IPS DF 4.7 (cell line): Measurements from ENCODE around the gene ZBTB34.
"Not testable (repeated sequence)": the region's sequence is repeated elsewhere in the genome, so short reads cannot be mapped to it uniquely, and the experiment has no call there.

Experiments used
- DNase-seq: peaks from one replicate; pipeline ENCODE4 v3.0.0-alpha.2; 2013; ENCODE audit warnings: low spot score; ENCODE audit errors: extremely low read depth

The ZBTB34 gene, protein sequence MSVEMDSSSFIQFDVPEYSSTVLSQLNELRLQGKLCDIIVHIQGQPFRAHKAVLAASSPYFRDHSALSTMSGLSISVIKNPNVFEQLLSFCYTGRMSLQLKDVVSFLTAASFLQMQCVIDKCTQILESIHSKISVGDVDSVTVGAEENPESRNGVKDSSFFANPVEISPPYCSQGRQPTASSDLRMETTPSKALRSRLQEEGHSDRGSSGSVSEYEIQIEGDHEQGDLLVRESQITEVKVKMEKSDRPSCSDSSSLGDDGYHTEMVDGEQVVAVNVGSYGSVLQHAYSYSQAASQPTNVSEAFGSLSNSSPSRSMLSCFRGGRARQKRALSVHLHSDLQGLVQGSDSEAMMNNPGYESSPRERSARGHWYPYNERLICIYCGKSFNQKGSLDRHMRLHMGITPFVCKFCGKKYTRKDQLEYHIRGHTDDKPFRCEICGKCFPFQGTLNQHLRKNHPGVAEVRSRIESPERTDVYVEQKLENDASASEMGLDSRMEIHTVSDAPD

DNA sequence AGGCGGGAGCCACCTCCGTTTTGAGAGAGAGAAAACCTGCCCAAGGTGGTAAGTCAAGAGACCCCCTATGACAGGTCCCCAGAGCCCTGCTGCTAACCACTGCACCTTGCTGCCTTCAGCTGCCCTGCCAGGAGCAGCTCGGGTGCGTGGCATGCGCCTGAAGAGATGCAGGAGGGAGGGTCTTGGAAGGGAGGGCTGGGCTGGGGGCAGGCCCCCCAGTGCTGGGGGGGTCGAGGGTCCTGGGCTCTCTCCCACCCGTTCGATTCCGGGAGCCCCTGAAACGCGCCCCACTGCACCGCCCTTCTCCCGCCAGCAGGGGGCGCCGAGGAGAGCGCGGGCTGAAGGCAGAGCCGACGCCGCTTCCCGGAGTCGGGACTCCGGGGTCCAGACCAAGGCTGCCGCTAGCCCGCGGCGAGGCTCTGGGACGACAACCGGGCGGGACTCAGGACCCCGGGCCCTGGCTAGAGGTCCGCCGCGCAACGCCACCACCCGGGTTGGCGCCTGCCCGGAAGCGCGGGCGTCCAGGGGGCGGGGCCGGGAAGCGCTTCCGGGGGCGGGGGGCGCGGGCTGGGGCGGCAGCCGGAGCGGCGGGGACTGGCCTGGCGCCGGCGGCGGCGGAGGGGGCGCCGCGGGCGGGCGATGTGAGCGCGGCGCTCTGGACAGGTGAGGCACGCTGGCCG is at the start of gene ZBTB34:
TSS of gene ZBTB34 (plus strand) at position 563 of the 680 bp plus-strand sequence. CDS start 18,761 bp downstream, outside the sequence.
- no peak for DNase-seq

DNA sequence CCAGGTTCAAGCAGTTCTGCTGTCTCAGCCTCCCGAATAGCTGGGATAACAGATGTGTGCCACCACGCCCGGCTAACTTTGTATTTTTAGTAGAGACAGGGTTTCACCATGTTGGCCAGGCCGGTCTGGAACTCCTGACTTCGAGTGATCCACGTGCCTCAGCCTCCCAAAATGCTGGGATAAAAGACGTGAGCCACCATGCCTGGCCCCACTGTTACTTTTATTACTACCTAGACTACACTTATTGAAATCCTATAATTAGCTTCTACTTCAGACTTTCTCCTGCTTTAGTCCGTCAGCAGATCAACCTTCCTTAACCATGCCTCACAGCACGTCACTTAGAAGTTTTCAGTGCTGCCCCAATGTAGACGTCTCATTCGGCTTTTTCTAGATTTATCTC is 47.4 kb upstream of the ZBTB34 start:
- DNase-seq, result no peak

DNA sequence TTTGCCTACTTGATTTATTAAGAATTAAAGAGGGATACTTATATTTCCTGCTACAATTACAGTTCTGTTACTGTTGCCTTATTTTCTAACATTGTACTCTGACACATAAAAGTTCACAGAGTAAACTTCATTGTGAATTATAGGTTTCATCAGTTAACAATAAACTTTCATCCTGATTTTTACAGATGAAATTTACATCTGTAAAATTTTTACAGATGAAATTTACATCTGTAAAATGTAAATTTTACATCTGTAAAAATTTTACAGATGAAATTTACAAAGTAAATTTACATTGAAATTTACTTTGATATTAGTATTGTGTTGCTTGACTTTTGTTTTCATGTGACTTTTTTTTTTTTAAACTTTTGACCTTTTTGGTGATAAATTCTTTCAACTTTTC is 46.3 kb upstream of the ZBTB34 start:
- no peak for DNase-seq

DNA sequence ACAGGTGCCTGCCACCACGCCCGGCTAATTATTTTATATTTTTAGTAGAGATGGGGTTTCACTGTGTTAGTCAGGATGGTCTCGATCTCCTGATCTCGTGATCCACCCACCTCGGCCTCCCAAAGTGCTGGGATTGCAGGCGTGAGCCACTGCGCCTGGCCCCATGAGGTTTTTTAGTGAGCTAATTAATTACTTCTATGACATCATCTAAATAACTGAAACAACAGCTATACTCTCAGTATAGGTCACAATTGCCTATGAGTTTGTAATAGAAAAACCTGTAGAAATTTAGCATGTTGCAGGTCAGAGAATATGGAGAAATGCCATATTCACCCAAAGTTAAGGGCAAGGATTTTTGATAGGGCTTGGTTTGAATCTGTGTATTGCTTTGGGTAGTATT is 42.8 kb upstream of the ZBTB34 start:
- not testable (repeated sequence) for DNase-seq

DNA sequence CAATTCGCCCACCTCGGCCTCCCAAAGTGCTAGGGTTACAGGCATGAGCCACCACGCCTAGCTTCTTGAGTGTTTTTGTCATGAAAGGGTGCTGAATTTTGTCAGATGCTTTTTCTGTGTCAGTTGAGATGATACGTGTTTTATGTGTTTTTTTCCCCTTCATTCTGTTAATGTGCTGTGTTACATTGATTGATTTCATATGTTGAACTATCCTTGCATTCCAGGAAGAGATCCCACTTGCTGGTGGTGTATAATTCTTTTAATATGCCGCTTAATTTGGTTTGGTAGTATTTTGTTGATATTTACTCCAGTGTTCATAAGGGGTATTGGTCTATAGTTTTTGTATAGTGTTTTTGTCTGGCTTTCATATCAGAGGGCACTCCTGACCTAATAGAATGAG is 42.0 kb upstream of the ZBTB34 start:
- no peak for DNase-seq

DNA sequence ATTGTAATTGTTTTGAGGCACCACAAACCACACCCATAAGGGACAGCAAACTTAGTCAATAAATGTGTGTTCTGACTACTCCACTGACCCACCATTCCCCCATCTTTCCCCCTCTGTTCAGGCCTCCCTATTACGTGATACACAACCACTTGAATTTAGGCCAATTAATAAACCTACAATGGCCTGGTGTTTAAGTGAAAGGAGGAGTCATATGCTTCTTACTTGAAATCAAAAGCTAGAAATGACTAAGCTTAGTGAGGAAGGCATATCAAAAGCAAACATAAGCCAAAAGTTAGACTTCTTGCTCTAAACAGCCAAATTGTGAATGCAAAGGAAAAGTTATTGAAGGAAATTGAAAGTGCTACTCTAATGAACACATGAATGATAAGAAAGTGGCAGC is 41.0 kb upstream of the ZBTB34 start:
- no peak for DNase-seq

DNA sequence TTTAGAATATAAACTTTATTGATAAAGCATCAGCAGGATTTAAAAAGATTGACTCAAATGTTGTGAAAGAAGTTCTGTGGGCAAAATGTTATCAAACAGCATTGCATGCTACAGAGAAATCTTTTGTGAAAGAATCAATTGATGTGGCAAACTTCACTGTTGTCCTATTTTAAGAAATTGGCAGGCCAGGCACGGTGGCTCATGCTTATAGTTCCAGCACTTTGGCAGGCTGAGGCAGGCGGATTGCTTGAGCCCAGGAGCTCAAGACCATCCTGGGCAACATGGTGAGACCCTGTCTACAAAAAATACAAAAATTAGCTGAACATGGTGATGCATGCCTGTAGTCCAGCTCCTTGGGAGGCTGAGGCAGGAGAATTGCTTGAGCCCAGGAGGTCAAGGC is 38.2 kb upstream of the ZBTB34 start:
- no peak for DNase-seq

DNA sequence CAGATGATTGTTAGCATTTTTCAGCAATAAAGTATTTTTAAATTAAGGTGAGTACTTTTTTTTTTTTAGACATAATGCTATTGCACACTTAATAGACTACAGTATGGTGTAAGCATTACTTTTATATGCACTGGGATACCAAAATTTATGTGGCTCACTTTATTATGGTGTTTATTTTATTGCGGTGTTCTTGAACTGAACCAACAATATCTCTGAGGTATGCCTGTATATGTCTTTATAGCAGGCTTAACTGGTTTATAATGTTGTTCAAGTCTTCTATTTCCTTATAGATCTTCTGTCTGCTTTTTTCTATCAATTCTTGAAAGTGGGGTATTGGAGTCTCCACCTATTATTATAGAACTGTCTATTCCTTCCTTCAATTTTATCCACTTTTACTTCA is 37.6 kb upstream of the ZBTB34 start:
- no peak for DNase-seq

DNA sequence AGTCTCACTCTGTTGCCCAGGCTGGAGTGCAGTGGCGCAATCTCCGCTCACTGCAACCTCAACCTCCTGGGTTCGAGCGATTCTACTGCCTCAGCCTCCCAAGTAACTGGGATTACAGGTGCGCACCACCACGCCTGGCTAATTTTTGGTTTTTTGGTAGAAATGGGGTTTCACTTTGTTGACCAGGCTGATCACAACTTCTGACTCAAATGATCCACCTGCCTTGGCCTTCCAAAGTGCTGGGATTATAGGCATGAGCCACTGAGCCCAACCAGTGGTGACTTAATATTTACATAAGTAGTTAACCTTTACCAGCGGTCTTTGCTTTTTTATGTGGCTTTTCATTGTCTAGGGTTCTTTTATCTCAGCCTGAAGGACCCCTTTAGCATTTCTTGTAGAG is 36.4 kb upstream of the ZBTB34 start:
- DNase-seq, result not testable (repeated sequence)

DNA sequence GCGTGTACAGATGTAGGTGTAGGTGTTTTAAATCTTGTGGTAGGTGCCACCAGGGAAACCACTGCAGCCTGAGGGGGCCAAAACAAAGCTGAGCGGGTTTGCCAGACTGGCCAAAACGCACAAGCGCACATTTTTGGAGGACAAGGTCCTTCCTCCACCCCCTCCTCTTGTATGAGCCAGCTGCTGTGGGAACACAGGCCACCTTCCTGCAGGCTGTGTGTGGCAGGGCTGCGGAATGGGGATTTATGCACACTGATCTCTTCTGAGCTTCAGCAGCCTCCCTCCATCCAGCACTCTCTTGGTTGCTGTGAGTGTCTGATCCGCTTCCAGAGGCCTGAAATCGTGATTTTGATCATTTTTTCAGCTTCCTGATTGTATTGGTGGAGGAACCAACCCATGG is 33.2 kb upstream of the ZBTB34 start:
- DNase-seq, result no peak

DNA sequence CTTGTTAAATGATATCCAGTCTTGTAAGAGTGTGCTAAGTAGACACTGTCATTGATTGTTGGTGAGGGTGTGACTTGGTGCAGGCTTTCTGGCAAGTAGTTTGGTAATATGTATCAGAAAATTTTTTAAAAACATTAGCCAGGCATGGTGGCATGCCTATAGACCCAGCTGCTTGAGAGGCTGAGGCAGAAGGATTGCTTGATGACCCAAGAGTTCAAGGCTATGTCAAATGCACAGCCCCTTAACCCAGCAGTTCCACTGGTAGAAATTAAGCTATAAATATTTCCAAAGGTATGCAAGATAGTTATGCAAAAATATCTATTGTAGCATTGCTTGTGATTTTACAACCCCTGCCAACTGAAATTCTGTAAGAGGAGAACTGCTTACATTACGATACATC is 31.4 kb upstream of the ZBTB34 start:
- DNase-seq, result no peak

DNA sequence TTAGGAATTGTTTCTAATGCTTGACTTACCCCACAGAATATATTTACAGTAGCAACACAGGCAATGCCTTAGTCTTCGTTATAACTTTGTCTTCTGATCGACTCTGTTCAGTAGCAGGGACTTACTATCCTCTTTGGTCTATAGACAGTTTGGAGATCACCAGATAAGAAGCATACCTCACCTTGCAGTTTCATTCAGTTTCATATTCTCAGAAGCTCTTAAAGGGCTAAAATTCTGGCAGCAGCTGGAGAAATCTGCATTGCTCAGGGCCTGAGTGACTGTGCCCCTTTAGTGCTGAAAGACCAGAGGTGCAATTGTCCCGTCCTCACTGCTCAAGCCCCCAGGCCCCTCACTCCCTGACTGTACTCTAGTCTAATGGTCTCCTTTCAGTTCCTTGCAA is 29.6 kb upstream of the ZBTB34 start:
- no peak for DNase-seq

DNA sequence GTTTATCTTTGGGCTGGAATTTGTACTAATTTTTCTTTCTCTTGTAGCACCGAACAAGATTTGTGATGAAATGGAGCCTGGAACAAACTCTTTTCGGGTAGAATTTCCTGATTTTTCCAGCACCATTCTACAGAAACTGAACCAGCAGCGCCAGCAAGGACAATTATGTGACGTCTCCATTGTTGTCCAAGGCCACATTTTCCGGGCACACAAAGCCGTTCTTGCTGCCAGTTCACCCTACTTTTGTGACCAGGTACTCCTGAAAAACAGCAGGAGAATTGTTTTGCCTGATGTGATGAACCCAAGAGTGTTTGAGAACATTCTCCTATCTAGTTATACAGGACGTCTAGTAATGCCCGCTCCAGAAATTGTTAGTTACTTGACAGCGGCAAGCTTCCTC is 28.0 kb upstream of the ZBTB34 start:
- no peak for DNase-seq

DNA sequence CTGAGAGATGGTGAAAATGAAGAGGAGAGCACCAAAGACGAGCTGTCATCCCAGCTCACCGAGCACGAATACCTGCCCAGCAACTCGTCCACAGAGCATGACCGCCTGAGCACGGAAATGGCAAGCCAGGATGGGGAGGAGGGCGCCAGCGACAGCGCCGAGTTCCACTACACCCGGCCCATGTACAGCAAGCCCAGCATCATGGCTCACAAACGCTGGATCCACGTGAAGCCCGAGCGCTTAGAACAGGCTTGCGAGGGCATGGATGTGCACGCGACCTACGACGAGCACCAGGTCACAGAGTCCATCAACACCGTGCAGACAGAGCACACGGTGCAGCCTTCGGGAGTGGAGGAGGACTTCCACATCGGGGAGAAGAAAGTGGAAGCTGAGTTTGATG is 27.4 kb upstream of the ZBTB34 start:
- no peak for DNase-seq

DNA sequence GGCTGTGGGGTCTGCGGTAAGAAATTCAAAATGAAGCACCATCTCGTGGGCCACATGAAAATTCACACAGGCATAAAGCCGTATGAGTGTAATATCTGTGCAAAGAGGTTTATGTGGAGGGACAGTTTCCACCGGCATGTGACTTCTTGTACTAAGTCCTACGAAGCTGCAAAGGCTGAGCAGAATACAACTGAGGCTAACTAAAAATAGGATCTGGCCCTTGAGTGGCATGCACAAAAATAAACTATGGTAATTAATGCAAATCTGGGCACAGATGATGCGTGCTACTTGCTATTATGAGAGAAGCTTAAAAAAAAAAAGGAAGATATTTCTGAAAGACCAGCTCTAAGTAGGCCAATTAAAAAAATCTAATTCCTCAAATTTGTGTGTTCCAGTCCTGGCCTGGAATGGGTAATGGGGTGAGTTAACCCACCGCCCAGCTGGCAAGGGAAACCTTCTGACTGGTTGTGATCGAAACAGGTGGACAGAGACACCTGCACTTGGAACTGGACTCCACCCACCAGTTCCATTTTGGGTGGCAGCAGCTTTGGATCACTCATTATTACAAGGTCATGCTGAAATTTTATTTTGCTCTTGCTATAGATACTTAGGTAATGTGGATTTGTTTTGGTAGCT is 26.6 kb upstream of the ZBTB34 start:
- DNase-seq, result no peak

DNA sequence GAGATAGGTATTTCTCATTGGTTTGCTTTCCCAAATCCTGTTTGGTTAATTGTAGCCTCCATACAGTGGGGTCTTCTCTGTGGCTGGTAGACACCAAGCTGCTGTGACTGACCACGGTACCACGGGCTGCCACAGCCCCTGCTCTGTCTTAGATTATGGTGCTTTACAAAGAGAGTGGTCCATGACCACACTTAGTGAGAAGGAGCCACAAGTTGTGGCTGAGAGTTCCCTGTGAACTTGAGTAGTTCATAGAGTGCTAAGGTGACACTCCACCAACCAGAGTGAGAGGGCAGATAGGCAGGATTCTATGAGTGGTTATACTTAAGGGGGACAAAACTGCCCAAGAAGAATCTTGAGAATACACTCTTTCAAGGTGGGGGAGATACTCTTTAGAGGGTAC is 25.8 kb upstream of the ZBTB34 start:
- DNase-seq, result no peak

DNA sequence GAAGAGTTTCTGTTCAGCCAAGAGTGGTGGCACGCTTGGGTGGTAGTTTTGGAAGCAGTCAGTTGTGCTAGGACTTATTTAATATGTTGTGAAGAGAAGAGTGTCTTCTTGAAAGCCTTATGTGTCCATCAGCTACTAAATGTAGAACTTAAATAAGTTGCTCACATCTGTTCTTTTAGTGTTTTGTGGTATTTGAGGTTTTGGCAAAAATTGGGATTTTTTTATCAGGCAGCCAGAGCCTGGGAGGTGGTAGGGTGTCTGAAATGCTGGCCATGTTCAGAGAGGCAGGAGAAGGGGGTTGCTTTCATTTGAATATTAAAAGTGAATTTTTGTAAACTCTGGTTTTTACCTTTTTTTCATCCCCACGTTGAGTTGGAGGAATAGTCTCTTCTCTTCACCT is 24.2 kb upstream of the ZBTB34 start:
- no peak for DNase-seq

DNA sequence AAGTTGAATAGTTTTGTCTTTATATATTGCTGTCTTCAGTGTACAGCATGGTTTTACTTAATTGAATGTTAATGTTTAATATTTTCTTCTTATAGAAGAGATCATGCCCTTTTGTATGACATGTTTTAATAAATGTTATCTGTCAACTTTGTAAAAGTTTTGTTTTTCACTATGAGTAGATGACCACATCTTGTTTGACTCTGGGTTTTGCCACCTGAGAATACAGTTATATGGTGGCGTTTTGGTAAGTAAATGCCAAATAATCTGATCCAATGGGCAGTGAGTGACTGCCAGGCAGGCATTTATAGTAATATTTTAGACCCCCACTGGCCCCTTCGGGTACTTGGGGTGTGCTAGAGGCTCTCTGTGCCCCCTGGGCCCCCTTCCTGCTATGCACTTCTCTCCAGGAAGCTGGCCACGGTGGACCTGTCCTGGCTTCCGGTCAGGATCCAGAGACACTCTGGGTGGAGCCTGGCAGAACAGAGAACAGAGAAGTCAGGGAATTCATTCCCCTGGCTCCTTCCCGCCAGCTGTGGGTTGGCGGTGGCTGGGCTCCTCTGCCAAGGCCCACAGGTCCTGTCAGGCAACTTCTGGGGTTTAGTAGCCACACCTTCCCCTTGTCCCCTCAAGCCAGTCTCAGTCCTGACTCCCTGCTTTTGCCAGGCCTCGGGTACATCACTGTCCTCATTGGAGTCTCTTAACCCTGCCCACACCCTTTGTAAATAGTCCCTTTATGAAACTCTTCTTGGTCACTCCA is 22.2 kb upstream of the ZBTB34 start:
- no peak for DNase-seq

DNA sequence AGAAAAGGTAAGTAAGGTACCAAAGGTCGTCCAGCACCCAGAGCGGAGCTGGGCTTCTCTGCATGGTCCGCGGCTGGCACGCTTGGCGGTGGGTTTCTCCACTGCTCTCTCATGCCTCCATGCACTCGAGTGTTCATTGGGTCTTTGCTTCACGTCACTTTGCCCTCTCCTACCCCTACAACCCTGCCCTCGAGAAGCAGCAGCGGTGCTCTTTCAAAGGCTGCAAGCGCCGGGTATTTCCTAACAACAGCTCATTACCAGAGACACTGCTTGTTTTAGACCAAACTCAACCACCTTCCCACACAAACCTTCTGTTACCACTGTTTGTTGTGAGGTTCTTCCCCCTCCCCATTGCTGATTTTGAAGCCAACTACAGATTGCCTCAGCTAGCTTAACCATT is 21.5 kb upstream of the ZBTB34 start:
- DNase-seq, result no peak

DNA sequence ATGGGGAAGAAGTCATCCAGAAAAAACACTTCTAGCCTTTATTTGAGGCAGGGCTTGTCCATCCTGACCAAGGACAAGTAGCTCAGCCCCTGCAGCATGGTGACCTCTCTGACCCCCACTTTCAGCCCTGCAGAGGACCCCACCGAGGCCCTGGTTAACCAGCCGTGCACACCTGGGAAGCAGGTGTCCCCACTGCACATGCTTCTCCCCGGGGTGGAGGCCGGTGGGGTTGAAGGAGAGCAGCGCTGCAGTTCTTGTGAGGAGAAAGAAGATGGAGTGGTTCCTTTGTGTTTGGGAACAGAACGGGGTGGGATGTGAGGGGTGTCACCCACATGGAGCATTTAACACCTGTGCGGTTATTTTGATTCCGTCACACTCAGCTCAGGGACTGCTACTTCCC is 21.1 kb upstream of the ZBTB34 start:
- DNase-seq, result no peak

DNA sequence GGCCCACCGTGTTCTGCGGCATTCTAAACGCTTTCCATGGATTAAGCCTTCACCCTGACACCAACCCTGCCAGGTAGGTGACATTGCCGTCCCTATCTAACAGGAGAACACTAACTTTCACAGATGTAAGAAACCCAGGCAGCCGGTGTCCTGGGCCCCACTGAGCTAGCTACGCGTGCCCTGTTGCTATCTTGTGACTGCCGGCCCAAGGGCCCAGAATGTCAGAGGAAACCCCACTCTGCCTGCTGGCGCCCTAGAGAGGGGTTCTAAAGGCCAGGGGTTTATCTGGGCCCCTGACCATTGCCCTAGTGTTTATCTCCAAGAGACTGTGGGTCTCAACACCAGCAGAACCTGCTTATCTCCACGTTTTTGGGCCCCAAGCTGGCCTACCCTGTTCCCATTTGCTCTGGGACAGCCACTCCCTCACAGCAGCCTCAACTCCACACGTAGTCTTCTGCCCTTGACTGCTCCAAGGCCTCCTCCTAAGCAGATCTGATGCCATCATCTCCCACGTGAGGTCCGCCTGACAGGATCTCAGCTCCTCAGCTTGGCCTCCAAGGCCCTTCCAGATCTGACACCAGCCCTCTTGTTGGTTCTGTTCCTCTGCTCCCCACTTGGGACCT is 18.1 kb upstream of the ZBTB34 start:
- no peak for DNase-seq
